ENCODE measurements around the gene NOS1. TPM values are rescaled to one million over a fixed set of nuclear protein-coding genes. Genes with fewer than 3 reads are reported as not detected.

NOS1 gene
- total and polyA plus RNA-seq, 2 donors (not counting 3 experiments of a cell fraction or from before 2014, with no cell fraction given) = not detected

DNA sequence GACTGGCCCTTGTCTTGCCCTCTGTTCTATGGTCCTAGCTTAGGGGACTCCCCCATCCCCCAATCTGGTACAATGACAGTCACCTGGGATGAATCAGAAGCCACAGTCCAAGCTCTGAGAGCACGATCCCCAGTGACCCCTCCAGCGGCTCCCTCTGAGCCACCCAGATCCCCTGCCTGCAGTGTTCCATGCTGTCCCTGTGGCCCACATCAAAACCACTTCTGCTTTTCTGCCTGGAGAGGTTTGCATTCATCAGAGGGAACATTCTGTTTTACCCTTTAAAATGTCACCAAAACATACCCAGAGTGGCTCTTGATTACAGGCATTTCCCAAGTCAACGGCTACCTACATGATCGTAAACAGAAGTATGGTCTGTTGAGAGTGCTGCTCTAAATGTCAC is 47.5 kb downstream of the NOS1 start:
- Histone ChIP-seq H3K9ac (replicated peaks; ENCODE audit: extremely low read depth, insufficient read depth, low read length) (no peak overlapping the region), H3K36me3 (ENCODE audit: control insufficient read depth in 2 of 2, extremely low read depth in 1 of 2, insufficient read depth in 2 of 2, low read length in 2 of 2) (no peaks in the 10 kb centered on the region), H3K79me2 (ENCODE audit: control insufficient read depth, insufficient read depth, low read length) (no peaks in the 10 kb centered on the region), H3K4me3 (replicated peaks in 1 of 3; ENCODE audit: insufficient read depth in 1 of 3, low read depth in 1 of 3, low read length in 3 of 3) (no peak overlapping the region), H3K27ac (ENCODE audit: insufficient read depth, low read depth, low read length) (no peak overlapping the region), H3K9me3 (replicated peaks; ENCODE audit: control insufficient read depth, insufficient read depth, low read length) (no peaks in the 10 kb centered on the region), H3K4me2 (ENCODE audit: insufficient read depth, low read length) (no peak overlapping the region), H4K20me1 (replicated peaks; ENCODE audit: control insufficient read depth, extremely low read depth, insufficient read depth, low read length) (no peaks in the 10 kb centered on the region), H3K4me1 (ENCODE audit: control insufficient read depth, extremely low read depth, insufficient read depth, low read length) (no peaks in the 10 kb centered on the region), H3K27me3 (ENCODE audit: control insufficient read depth in 2 of 2, insufficient read depth in 2 of 2, low read length in 2 of 2) (no peaks in the 10 kb centered on the region), H2AFZ (ENCODE audit: low read depth, low read length) (no peak overlapping the region), H3K9me1 (replicated peaks; ENCODE audit: control insufficient read depth, extremely low read depth, insufficient read depth, low read length) (no peaks in the 10 kb centered on the region)
- intact Hi-C loops (cut with micrococcal nuclease) (no loop called here), dilution Hi-C loops (cut with MboI; ENCODE audit: extremely low pct_ligation_motif_present, low sequenced_read_pairs) (no loop called here)
- DNase-seq (ENCODE audit: low read depth, low spot score) (no peak), FAIRE-seq (no peak)
- CTCF ChIA-PET = no interaction called here
- no TSS peak for BruUV-seq (replicated peaks)
- no peak for TF ChIP-seq POLR2A (IDR thresholded peaks at IDR 0.05; ENCODE audit: low read depth, low read length)
- TF ChIP-seq, protein P1, sequence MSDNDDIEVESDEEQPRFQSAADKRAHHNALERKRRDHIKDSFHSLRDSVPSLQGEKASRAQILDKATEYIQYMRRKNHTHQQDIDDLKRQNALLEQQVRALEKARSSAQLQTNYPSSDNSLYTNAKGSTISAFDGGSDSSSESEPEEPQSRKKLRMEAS (IDR thresholded peaks at IDR 0.05; ENCODE audit: insufficient read depth, insufficient read length) = no peak
- TF ChIP-seq, protein P2, sequence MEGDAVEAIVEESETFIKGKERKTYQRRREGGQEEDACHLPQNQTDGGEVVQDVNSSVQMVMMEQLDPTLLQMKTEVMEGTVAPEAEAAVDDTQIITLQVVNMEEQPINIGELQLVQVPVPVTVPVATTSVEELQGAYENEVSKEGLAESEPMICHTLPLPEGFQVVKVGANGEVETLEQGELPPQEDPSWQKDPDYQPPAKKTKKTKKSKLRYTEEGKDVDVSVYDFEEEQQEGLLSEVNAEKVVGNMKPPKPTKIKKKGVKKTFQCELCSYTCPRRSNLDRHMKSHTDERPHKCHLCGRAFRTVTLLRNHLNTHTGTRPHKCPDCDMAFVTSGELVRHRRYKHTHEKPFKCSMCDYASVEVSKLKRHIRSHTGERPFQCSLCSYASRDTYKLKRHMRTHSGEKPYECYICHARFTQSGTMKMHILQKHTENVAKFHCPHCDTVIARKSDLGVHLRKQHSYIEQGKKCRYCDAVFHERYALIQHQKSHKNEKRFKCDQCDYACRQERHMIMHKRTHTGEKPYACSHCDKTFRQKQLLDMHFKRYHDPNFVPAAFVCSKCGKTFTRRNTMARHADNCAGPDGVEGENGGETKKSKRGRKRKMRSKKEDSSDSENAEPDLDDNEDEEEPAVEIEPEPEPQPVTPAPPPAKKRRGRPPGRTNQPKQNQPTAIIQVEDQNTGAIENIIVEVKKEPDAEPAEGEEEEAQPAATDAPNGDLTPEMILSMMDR (IDR thresholded peaks at IDR 0.05; ENCODE audit: extremely low read depth in 1 of 2, insufficient read depth in 1 of 2, low read depth in 1 of 2, low read length in 2 of 2) = no peak
- TF ChIP-seq POLR2AphosphoS5 (IDR thresholded peaks at IDR 0.05; ENCODE audit: insufficient read depth, low read depth, low read length) = no peak
- TF ChIP-seq GATA2 (IDR thresholded peaks at IDR 0.05; ENCODE audit: insufficient read depth, insufficient read length, low read depth, low read length) = no peak
- TF ChIP-seq JUN (IDR thresholded peaks at IDR 0.05; ENCODE audit: borderline replicate concordance, insufficient read depth, insufficient read length, low read depth) = no peak
- TF ChIP-seq MYC (IDR thresholded peaks at IDR 0.05; ENCODE audit: low read depth, low read length) = no peak
- no peak for TF ChIP-seq EZH2 (IDR thresholded peaks at IDR 0.05; ENCODE audit: borderline replicate concordance, low read depth, low read length, severe bottlenecking)
- TF ChIP-seq FOS (IDR thresholded peaks at IDR 0.05; ENCODE audit: borderline replicate concordance, insufficient read depth, low read length) = no peak
- POLR2A ChIA-PET = no interaction called here

All from endothelial cell of umbilical vein (primary cell).